Neural crest cell (in vitro differentiated cells): ENCODE data around the gene SREBF2. TPM values are rescaled to one million over a fixed set of nuclear protein-coding genes. Genes with fewer than 3 reads are reported as not detected.

ENCODE experiments used
- DNase-seq: peaks from one replicate; pipeline ENCODE4 v3.0.0; 2021; ENCODE audit warnings: low read depth, mixed read lengths, low spot score
- H3K27ac Mint-ChIP-seq: one replicate; pipeline ENCODE4 v1.8.0; 2021; ENCODE audit warnings: mild to moderate bottlenecking, mixed read lengths; ENCODE audit not compliant: unreplicated experiment
- H3K27me3 Mint-ChIP-seq: 2 replicates; pipeline ENCODE4 v1.8.0; 2021; ENCODE audit warnings: low read depth, mild to moderate bottlenecking, mixed read lengths
- H3K36me3 Mint-ChIP-seq: 2 replicates; pipeline ENCODE4 v1.8.0; 2021; ENCODE audit warnings: low read depth, mild to moderate bottlenecking, mixed read lengths
- H3K4me1 Mint-ChIP-seq: 2 replicates; pipeline ENCODE4 v1.8.0; 2021; ENCODE audit warnings: mixed read lengths
- H3K4me3 Mint-ChIP-seq: one replicate; pipeline ENCODE4 v1.8.0; 2021; ENCODE audit warnings: mild to moderate bottlenecking, mixed read lengths
- H3K9me3 Mint-ChIP-seq: 2 replicates; pipeline ENCODE4 v1.8.0; 2021; ENCODE audit warnings: mixed read lengths
- total RNA-seq: library from RNA; stranded (reverse); gene quantifications from 2 replicates; pipeline ENCODE4 v1.2.1, GENCODE V29; 2021
- TF ChIP-seq, protein P1 (sequence below): fragments of 200-600 bp; sonication (generic); conservative IDR thresholded peaks from 2 replicates; pipeline ENCODE4 v1.5.0; 2021; ENCODE audit warnings: antibody characterized with exemption, mild to moderate bottlenecking

SREBF2 gene
- total RNA-seq, 1 donor from 2014 or later = 209 TPM

GRCh38 chr22:41810022-41810421 lies 22.9 kb upstream of the SREBF2 start:
- TF ChIP-seq, protein P1, sequence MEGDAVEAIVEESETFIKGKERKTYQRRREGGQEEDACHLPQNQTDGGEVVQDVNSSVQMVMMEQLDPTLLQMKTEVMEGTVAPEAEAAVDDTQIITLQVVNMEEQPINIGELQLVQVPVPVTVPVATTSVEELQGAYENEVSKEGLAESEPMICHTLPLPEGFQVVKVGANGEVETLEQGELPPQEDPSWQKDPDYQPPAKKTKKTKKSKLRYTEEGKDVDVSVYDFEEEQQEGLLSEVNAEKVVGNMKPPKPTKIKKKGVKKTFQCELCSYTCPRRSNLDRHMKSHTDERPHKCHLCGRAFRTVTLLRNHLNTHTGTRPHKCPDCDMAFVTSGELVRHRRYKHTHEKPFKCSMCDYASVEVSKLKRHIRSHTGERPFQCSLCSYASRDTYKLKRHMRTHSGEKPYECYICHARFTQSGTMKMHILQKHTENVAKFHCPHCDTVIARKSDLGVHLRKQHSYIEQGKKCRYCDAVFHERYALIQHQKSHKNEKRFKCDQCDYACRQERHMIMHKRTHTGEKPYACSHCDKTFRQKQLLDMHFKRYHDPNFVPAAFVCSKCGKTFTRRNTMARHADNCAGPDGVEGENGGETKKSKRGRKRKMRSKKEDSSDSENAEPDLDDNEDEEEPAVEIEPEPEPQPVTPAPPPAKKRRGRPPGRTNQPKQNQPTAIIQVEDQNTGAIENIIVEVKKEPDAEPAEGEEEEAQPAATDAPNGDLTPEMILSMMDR = no peak
- H3K9me3 Mint-ChIP-seq = no peaks in the 10 kb centered on the region
- H3K36me3 Mint-ChIP-seq = peaks cover 9% of the 10 kb centered on the region
- H3K27me3 Mint-ChIP-seq = no peaks in the 10 kb centered on the region
- no peak overlapping the region for H3K4me3 Mint-ChIP-seq
- no peak overlapping the region for H3K27ac Mint-ChIP-seq
- no peak for DNase-seq
- no peaks in the 10 kb centered on the region for H3K4me1 Mint-ChIP-seq

GRCh38 chr22:41812805-41813545 lies 19.9 kb upstream of the SREBF2 start:
- Mint-ChIP-seq H3K9me3 (no peaks in the 10 kb centered on the region), H3K27me3 (no peaks in the 10 kb centered on the region), H3K36me3 (peaks cover 13% of the 10 kb centered on the region), H3K4me1 (no peaks in the 10 kb centered on the region), H3K27ac (no peak overlapping the region), H3K4me3 (no peak overlapping the region)
- TF ChIP-seq, protein P1 = no peak
- no peak for DNase-seq

DNA sequence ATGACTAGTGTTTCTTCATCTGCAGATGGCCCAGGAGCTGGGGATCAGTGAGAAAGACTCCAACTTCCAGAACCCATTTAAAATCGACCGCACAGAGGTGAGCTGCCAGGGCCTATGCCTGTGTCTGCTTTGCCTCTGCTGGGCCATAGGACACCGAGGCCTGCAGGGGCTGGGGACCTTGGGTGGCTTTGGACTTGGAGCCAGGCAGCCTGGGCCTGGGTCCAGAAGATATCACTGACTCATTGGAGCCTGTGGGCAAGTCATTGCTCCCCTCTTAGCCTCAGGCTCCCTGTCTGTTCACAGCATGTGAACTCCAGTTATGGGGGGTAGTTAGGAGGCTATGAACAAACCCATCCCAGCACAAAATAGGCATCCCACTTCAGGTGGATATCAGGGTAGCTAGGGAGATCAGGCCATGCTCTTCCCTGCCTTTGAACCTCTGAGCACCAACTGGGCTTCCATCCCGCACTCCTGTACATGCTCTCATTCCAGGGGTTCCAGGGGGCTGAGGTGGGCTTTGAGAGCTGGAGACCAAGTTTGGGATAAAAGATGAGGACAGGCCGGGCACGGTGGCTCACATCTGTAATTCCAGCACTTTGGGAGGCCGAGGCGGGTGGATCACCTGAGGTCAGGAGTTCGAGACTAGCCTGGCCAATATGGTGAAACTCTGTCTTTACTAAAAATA lies 19.0 kb upstream of the SREBF2 start:
- Mint-ChIP-seq H3K27me3 (no peaks in the 10 kb centered on the region), H3K27ac (no peak overlapping the region), H3K9me3 (no peaks in the 10 kb centered on the region), H3K4me1 (no peaks in the 10 kb centered on the region), H3K36me3 (peaks cover 11% of the 10 kb centered on the region), H3K4me3 (no peak overlapping the region)
- no peak for DNase-seq
- TF ChIP-seq, protein P1 = no peak

- H3K27ac Mint-ChIP-seq = no peak overlapping the region
- no peak overlapping the region for H3K4me3 Mint-ChIP-seq
- no peaks in the 10 kb centered on the region for H3K9me3 Mint-ChIP-seq
- TF ChIP-seq, protein P1 = no peak
- peaks cover 6% of the 10 kb centered on the region for H3K36me3 Mint-ChIP-seq
- DNase-seq = no peak
- peaks cover 5% of the 10 kb centered on the region for H3K4me1 Mint-ChIP-seq
- H3K27me3 Mint-ChIP-seq = no peaks in the 10 kb centered on the region
Observed at GRCh38 chr22:41815716-41816115, 17.2 kb upstream of the SREBF2 start.

DNA sequence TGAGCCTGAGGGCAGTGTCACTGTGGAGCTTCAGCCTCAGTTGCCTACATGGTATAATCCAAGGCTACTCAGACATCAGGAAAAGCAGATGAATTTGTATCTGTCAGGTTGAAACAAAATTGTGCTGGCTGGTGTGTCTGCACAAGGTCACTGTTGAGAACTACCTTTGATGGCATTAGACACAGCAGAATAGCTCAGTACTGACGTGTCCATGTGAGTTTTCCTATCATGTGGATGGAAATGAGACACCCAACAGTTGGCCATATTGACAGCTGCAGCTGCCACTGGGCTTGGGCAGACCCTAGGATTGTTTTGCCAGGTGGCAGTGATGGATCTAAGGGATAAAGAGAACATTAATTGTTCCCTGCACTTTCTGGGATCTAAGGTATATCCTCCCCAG lies 16.7 kb upstream of the SREBF2 start:
- Mint-ChIP-seq H3K4me1 (peaks cover 9% of the 10 kb centered on the region), H3K4me3 (no peak overlapping the region), H3K36me3 (peaks cover 6% of the 10 kb centered on the region), H3K27ac (no peak overlapping the region), H3K9me3 (no peaks in the 10 kb centered on the region), H3K27me3 (no peaks in the 10 kb centered on the region)
- TF ChIP-seq, protein P1 = no peak
- DNase-seq = no peak
